Measurements from ENCODE around the gene GATAD2B.

The GATAD2B gene

GRCh38 chr1:153922972-153923925, at the start of gene GATAD2B:
Gene GATAD2B, minus strand, starts transcription at chr1:153922972. Its CDS starts 94,625 bp downstream, at chr1:153828347.
- DNase-seq (ENCODE audit: low read depth in 2 of 2), result peak; percentile 95 to 99

DNA sequence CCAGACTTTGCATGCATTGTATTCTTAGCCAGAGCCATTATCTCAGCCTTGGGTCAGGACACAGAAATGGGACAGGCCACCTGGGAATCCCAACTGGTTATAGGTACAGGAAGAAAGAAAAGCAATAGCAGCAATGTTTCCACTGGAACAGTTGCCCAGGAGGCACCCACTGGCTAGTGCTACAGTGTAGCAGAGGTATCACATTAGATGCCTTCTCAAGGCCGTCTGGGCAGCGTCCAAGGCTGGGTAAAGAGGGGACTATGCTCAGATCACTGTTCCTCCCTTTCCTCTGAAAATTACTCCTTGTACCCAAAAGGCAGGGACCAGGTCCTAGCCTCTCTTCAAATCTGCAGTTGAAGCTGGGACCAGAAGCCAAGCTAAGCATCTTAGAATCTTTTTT, 47.6 kb upstream of the GATAD2B start:
- no peak for DNase-seq (ENCODE audit: low read depth in 2 of 2)

GRCh38 chr1:153968972-153969371, 46.2 kb upstream of the GATAD2B start:
- DNase-seq (ENCODE audit: low read depth in 2 of 2), result no peak

GRCh38 chr1:153968408-153968807, 45.6 kb upstream of the GATAD2B start:
- no peak for DNase-seq (ENCODE audit: low read depth in 2 of 2)

DNA sequence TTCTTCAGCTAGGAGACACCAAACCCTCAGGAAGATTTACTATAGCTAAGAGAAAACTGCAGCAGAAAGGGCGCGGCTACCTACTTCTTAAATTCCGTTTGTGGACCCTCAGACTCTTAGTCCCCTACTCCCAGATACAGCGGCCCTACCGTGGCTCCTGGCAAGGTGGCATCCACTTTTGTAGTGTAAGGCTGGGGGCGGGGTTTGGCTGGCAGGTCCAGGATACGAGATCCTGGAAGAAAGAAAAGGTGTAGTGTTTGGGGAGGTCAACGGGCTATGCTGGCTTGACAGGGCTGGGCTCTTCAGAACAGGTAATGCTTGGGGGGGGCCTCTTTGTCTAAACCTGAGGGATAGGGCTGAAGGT, 45.2 kb upstream of the GATAD2B start:
- no peak for DNase-seq (ENCODE audit: low read depth in 2 of 2)

- peak; percentile 65 to 80 for DNase-seq (ENCODE audit: low read depth in 2 of 2)
Measured at GRCh38 chr1:153967107-153967999, 44.6 kb upstream of the GATAD2B start, which contains the start of gene CREB3L4. Gene CREB3L4, plus strand, starts transcription at chr1:153967902. Its CDS starts 624 bp downstream, at chr1:153968526.

DNA sequence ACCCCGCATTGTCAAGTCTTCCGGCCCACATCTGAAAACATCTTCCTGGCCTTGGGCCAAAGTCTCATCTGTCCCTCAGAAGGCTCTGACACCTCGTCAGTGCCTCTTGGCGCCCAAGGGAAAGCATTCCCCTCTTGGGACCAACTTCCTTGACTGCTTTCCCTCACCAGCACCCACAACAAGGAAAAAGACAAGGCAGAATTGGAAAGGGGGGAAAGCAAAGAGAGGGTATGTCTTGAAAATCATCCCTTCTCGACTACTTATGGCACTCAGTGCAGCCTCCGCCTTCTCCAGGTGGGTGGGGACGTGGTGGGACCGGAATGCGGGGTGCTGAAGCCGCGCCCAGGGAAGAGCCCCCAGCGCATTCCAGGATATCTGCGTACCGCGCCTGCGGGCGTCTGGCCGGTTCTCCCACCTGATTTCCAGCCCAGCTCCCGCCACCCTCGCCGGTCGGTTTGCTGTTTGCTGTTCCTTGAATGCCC, 41.1 kb upstream of the GATAD2B start:
- no peak for DNase-seq (ENCODE audit: low read depth in 2 of 2)

- DNase-seq (ENCODE audit: low read depth in 2 of 2), result peak; percentile 95 to 97
Measured at GRCh38 chr1:153963030-153963849, 40.5 kb upstream of the GATAD2B start, which contains the start of gene SLC39A1. Gene SLC39A1, minus strand, starts transcription at chr1:153963537. Its CDS starts 822 bp downstream, at chr1:153962715.

DNA sequence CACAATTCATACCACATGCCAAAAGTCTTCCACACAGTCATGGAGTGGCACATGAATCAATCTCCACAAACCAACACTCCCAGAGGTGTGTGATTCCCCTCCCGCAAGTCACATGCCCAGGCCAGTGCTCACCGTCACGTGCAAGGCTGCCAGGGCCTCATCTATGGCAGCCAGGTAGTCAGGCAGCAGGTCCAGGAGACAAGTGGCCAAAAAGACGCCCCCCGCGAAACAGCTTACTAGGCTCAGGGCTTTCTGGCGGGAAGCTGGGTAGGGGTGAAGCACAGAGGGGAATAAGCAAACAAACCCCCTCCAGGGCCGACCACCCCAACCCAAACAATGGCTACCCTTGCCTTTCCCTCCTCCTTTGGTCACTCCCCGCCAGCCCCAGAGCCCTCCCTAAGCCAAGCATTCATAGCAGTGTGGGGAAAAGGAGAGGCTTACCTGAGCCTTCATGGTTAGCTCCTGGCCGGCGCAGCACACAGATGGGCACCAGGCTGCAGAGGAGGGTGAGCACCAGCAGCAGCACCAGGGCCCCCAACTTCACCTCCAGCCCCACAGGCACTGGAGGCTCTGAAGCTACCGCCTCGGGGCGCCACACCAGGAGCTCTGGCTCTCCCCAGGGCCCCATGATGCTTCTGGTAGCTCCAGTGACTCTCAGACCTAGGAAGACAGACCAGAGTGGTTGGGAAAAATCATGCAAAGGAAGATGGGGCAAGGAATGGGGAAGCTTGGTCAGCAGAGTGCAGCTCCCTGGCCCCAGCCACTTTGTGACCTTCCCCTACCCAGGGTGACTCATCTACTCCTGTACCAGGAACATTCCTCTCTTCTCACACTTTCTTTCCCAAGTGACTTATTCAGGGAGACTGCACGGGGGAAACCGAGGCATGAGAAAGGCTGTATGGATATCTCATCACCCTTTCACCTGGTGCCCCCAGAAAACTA, 39.6 kb upstream of the GATAD2B start:
- no peak for DNase-seq (ENCODE audit: low read depth in 2 of 2)

DNA sequence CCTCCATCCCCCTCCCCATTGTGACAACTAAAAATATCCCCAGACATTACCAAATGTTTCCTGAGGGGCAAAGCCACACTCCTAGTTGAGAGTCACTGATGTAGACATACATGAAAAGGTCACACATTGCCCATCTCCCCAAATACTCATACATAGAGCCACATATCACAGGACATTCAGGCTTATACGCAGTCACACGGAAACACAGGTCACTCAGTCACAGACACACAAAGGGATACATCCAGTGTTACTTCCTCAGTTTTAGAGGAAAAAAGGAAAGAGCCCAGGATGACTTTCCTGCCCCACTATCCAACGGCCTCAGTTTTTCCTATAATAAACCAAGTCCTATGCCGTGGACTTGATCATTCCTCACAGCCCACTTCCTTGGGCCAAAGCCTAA, 38.6 kb upstream of the GATAD2B start:
- DNase-seq (ENCODE audit: low read depth in 2 of 2), result no peak

DNA sequence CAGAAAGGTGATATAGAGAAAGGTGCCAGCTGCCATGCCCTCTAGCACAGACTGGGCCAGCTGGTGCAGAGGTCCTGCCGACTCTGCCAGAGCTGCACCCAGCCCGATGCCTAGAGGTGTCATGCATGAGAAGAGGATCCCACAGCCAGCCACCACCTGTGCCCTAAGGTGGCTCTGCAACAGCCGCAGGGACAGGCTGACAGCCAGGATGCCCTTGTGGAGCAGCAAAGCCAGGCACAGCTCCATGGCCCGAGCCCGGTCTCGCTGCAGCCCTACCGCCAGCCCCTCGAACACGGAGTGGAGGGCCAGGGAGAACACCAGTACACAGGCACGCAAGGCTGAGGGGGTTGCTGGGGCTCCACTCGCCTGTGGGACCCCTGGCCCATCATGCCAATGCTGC, 37.4 kb upstream of the GATAD2B start:
- DNase-seq (ENCODE audit: low read depth in 2 of 2), result no peak

DNA sequence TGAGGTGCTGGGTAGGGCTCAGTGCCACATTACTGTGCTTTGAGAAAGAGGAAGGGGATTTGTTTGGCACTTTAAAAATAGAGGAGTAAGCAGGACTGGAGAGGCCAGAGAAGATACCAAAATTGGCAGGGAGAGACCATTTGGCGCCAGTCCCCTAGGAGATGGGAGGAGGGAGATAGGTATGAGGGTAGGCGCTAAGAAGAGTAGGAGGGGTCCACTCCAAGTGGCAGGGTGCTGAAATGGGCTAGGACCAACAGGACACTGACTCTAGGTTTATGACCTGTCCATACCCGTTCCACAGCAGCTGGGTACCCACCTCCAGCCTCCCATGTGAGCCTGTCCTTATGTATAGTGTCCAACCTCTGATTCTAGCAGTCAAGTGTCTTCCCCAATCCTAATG, 36.7 kb upstream of the GATAD2B start:
- DNase-seq (ENCODE audit: low read depth in 2 of 2), result no peak

GRCh38 chr1:153958961-153959260, 36.1 kb upstream of the GATAD2B start:
- DNase-seq (ENCODE audit: low read depth in 2 of 2), result no peak

GRCh38 chr1:153958111-153958960, 35.6 kb upstream of the GATAD2B start, which contains the start of gene CRTC2:
Gene CRTC2, minus strand, starts transcription at chr1:153958612. Its CDS starts 115 bp downstream, at chr1:153958497.
- peak; percentile 96 to 98 for DNase-seq (ENCODE audit: low read depth in 2 of 2)

GRCh38 chr1:153957744-153958110, 35.0 kb upstream of the GATAD2B start:
- DNase-seq (ENCODE audit: low read depth in 2 of 2), result peak in 1 of 2 donors; percentile 9

GRCh38 chr1:153956997-153957715, 34.4 kb upstream of the GATAD2B start:
- DNase-seq (ENCODE audit: low read depth in 2 of 2), result no peak

- no peak for DNase-seq (ENCODE audit: low read depth in 2 of 2)
Measured at GRCh38 chr1:153954826-153955225, 32.1 kb upstream of the GATAD2B start.

- DNase-seq (ENCODE audit: low read depth in 2 of 2), result no peak
Measured at GRCh38 chr1:153953859-153954365, 31.1 kb upstream of the GATAD2B start.
